Measurements from ENCODE around the gene ANKRD53.

The ANKRD53 gene

DNA sequence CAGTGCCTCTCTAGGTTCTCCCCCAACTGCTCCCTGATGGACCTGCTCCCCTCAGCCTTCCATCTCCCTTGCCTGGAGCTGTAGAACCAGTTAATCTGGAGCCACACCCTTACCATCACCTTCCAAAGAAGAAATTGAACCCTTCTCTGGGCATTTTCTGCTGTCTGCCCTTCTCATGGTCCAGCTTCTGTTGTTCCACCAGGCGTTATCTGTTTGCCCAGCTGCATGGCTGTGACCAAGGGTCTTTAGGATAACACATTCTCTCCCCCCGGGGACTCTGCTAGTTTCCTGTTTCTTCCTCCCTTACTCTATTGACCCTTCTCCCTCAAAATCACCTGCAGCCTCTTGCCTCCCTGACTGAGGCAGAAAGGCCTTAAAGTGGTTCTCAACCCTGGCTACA lies 3.2 kb upstream of the ANKRD53 start:
- no peak overlapping the region for H3K27ac ChIP-seq (ENCODE audit: low read depth, low read length)
- H3K36me3 ChIP-seq (ENCODE audit: control insufficient read depth, insufficient read depth, low read length) = no peaks in the 10 kb centered on the region
- H3K27me3 ChIP-seq (ENCODE audit: control insufficient read depth, insufficient read depth, low read length) = peaks cover 44% of the 10 kb centered on the region
- H3K4me3 ChIP-seq (ENCODE audit: low read depth, low read length) = no peak overlapping the region
- H3K4me1 ChIP-seq (ENCODE audit: control insufficient read depth, insufficient read depth, low read length) = peaks cover 15% of the 10 kb centered on the region
- no peak overlapping the region for H3K9ac ChIP-seq (ENCODE audit: low read length)
- H3K9me3 ChIP-seq (ENCODE audit: control insufficient read depth, insufficient read depth, low read depth, low read length) = no peaks in the 10 kb centered on the region

DNA sequence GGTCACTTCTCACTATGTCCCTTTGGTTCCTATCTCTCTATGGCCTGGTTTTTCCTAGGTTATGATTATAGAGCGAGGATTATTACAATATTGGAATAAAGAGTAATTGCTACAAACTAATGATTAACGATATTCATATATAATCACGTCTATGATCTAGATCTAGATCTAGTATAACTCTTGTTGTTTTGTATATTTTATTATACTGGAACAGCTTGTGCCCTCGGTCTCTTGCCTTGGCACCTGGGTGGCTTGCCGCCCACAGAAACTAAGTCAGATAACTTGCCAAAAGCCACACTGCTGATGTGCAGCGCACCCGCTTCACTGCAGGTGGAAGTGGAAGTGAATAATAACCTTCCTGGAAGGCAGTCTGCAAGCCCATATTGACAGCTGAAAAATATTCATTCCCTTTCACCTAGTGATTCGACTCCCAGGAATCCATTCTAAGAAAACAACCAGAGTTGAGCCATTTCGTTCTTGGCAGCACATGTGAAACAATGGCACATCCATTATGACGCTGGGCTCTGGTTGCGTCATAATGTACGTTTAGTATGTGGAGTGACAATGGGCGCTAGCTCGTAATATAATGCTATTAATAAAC lies 725 bp upstream of the ANKRD53 start:
- Histone ChIP-seq H3K9me3 (ENCODE audit: control insufficient read depth, insufficient read depth, low read depth, low read length) (no peaks in the 10 kb centered on the region), H3K4me1 (ENCODE audit: control insufficient read depth, insufficient read depth, low read length) (peaks cover 15% of the 10 kb centered on the region), H3K9ac (ENCODE audit: low read length) (peak overlapping the region; percentile 52), H3K27me3 (ENCODE audit: control insufficient read depth, insufficient read depth, low read length) (peaks cover 29% of the 10 kb centered on the region), H3K4me3 (ENCODE audit: low read depth, low read length) (peak overlapping the region; percentile 75), H3K36me3 (ENCODE audit: control insufficient read depth, insufficient read depth, low read length) (no peaks in the 10 kb centered on the region), H3K27ac (ENCODE audit: low read depth, low read length) (no peak overlapping the region)

DNA sequence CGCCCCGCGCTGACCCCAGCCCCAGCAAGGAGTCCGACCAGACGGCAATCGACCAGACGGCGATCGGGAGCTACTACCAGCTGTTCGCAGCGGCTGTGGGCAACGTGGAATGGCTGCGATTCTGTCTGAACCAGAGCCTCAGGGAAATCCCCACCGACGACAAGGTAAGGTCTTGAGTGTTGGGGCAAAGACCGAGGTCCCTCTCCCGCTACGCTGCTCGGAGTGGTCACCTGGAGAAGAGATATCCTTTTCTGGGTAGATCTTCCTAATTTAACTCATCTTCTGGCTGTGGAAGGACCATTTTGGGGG lies 704 bp downstream of the ANKRD53 start:
- Histone ChIP-seq H3K4me1 (ENCODE audit: control insufficient read depth, insufficient read depth, low read length) (peaks cover 15% of the 10 kb centered on the region), H3K9me3 (ENCODE audit: control insufficient read depth, insufficient read depth, low read depth, low read length) (no peaks in the 10 kb centered on the region)

DNA sequence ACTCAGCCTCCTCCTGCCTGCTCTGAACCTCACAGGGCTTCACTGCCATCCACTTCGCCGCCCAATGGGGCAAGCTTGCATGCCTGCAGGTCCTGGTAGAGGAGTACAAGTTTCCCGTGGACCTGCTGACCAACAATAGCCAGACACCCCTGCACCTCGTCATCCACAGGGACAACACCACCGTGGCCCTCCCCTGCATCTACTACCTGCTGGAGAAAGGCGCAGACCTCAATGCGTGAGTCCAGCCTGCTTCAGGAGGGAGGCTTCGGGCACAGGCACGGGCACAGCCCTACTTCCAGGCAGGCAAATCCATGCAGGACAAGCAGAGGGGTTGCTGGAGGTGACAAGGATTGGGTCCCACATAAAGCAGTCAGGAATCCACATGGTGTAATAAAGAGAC lies 1.2 kb downstream of the ANKRD53 start:
- no peak overlapping the region; the same call in 1 of the 2 replicates for H3K4me3 ChIP-seq (ENCODE audit: low read depth, low read length)
- H3K4me1 ChIP-seq (ENCODE audit: control insufficient read depth, insufficient read depth, low read length) = peaks cover 17% of the 10 kb centered on the region
- H3K9ac ChIP-seq (ENCODE audit: low read length) = no peak overlapping the region
- no peaks in the 10 kb centered on the region for H3K36me3 ChIP-seq (ENCODE audit: control insufficient read depth, insufficient read depth, low read length)
- H3K27me3 ChIP-seq (ENCODE audit: control insufficient read depth, insufficient read depth, low read length) = peaks cover 24% of the 10 kb centered on the region
- H3K27ac ChIP-seq (ENCODE audit: low read depth, low read length) = no peak overlapping the region
- H3K9me3 ChIP-seq (ENCODE audit: control insufficient read depth, insufficient read depth, low read depth, low read length) = no peaks in the 10 kb centered on the region

More for the DNA sequence above, 704 bp downstream of the ANKRD53 start:
- H3K9ac ChIP-seq (ENCODE audit: low read length) = no peak overlapping the region
- peaks cover 24% of the 10 kb centered on the region for H3K27me3 ChIP-seq (ENCODE audit: control insufficient read depth, insufficient read depth, low read length)
- no peaks in the 10 kb centered on the region for H3K36me3 ChIP-seq (ENCODE audit: control insufficient read depth, insufficient read depth, low read length)
- peak overlapping the region; percentile 75 for H3K4me3 ChIP-seq (ENCODE audit: low read depth, low read length)
- H3K27ac ChIP-seq (ENCODE audit: low read depth, low read length) = no peak overlapping the region

DNA sequence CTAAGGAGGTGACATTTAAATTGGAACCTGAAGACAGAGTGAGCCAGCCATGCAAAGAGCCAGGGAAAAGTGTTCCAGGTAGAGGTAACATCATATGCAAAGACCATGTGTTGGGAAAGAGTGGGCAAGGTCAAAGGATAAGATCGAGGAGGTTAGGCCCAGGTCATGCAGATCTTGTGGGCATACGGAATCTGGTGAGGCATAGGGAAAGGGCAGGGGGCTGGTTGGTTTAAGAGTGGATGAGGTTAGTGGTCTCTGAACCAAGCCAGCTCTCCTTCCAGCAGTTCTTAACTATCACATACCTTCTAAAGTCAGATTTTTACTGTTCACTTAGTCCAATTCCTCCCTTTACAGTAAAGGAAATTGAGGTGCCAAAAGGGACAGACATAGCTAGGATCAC lies 3.0 kb downstream of the ANKRD53 start:
- Histone ChIP-seq H3K9ac (ENCODE audit: low read length) (no peak overlapping the region), H3K4me3 (ENCODE audit: low read depth, low read length) (no peak overlapping the region), H3K27me3 (ENCODE audit: control insufficient read depth, insufficient read depth, low read length) (peaks cover 21% of the 10 kb centered on the region), H3K36me3 (ENCODE audit: control insufficient read depth, insufficient read depth, low read length) (peaks cover 8% of the 10 kb centered on the region; the same call in 1 of the 2 replicates), H3K9me3 (ENCODE audit: control insufficient read depth, insufficient read depth, low read depth, low read length) (no peaks in the 10 kb centered on the region), H3K4me1 (ENCODE audit: control insufficient read depth, insufficient read depth, low read length) (peaks cover 12% of the 10 kb centered on the region), H3K27ac (ENCODE audit: low read depth, low read length) (no peak overlapping the region)

DNA sequence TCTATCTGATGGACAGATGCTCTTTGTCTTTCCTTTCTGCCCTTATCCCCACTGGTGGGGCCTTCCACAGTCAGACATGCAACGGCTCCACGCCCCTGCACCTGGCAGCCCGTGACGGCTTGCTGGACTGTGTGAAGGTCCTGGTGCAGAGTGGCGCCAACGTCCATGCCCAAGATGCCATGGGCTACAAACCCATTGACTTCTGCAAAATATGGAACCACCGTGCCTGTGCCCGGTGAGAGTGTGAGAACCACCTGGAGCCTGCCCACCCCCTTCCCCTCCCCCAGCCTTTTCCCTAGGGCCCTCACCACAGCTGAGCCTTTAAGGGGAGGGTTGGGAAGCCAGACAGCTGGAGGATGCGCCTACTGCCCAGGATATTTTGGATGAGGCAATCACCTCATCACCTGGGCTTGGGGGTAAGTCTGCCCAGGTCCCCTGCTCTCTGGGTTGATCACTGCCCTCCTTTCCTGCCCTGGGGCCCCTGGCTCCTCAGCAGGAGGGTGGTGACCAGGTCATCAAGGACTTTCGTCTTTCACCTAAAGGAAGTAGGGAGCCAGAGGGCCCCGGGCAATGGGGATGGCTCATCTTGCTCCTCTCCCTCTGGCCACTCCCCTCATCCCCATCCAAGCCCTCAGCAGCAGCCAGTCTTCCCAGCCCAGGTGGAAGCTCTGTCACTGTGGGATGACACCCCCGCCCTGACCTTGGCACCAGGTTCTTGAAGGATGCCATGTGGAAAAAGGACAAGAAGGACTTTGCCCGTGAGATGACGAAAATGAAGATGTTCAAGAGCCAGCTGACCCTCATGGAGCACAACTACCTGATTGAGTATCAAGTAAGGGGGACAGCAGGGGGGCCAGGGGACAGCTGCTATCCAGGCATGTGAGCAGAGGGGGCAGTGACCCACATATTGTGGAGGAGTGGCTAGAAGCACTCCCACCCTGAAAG lies 3.7 kb downstream of the ANKRD53 start:
- no peak overlapping the region for H3K4me3 ChIP-seq (ENCODE audit: low read depth, low read length)
- no peak overlapping the region for H3K9ac ChIP-seq (ENCODE audit: low read length)
- H3K9me3 ChIP-seq (ENCODE audit: control insufficient read depth, insufficient read depth, low read depth, low read length) = no peaks in the 10 kb centered on the region
- H3K36me3 ChIP-seq (ENCODE audit: control insufficient read depth, insufficient read depth, low read length) = peaks cover 15% of the 10 kb centered on the region
- H3K4me1 ChIP-seq (ENCODE audit: control insufficient read depth, insufficient read depth, low read length) = peaks cover 9% of the 10 kb centered on the region
- no peak overlapping the region for H3K27ac ChIP-seq (ENCODE audit: low read depth, low read length)
- peaks cover 21% of the 10 kb centered on the region for H3K27me3 ChIP-seq (ENCODE audit: control insufficient read depth, insufficient read depth, low read length)

DNA sequence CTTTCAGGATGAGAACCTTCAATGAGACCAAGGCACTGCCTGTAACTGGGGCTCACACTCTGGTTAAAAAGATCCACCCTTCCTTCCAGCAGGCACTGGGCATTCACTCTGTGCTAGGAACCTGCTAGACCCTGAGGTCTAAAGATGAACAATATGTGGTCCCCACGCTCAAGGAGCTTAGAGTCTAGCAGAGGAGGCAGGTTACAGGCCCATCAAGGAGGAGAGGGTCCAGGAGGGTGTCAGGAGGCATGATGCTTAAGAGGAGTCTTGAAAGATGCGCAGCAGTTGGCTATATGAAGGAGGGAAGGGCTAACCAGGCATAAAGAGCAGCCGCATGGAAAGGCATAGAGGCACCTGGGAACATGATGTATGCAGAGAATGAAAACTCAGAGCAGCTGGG lies 4.5 kb downstream of the ANKRD53 start:
- H3K36me3 ChIP-seq (ENCODE audit: control insufficient read depth, insufficient read depth, low read length) = peaks cover 20% of the 10 kb centered on the region
- H3K4me3 ChIP-seq (ENCODE audit: low read depth, low read length) = no peak overlapping the region
- peaks cover 5% of the 10 kb centered on the region for H3K4me1 ChIP-seq (ENCODE audit: control insufficient read depth, insufficient read depth, low read length)
- no peak overlapping the region for H3K9ac ChIP-seq (ENCODE audit: low read length)
- H3K27me3 ChIP-seq (ENCODE audit: control insufficient read depth, insufficient read depth, low read length) = peaks cover 18% of the 10 kb centered on the region
- no peak overlapping the region for H3K27ac ChIP-seq (ENCODE audit: low read depth, low read length)
- H3K9me3 ChIP-seq (ENCODE audit: control insufficient read depth, insufficient read depth, low read depth, low read length) = no peaks in the 10 kb centered on the region

DNA sequence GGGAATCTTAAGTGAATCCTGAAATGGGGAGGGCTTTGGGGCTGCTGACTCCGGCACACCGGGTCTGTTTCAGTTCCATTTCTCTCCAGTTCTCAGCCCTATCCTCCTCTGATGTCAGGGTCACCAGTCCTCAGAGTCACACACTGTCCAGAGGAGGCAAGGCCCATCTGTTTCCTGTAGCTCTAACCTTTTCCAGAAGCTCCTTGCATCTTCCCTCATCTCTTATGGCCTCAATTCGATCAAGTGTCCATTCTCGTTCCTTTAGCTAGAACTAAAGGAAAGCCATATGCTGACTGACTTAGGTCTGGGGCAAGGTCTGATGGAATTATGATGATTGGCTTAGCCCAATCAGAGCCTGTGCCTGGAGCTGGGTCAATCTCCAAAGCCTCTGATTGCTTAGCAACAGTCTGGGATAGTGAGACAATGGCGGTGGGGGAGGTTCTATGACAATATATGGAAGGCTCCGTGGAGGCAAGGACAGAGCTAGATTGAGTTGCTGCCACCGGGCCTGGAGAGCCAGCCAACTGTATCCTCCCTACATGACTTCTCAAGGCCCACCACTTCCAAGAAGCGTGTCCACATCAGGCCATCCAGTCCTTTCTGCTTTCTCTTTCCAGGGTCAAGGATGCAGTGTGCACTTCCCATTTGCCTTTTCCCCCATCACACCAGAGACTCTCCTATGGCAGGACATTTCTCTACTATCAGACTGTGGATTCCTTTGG lies 5.2 kb downstream of the ANKRD53 start:
- Histone ChIP-seq H3K27ac (ENCODE audit: low read depth, low read length) (no peak overlapping the region), H3K4me3 (ENCODE audit: low read depth, low read length) (no peak overlapping the region), H3K9ac (ENCODE audit: low read length) (no peak overlapping the region), H3K27me3 (ENCODE audit: control insufficient read depth, insufficient read depth, low read length) (peaks cover 12% of the 10 kb centered on the region), H3K9me3 (ENCODE audit: control insufficient read depth, insufficient read depth, low read depth, low read length) (no peaks in the 10 kb centered on the region), H3K36me3 (ENCODE audit: control insufficient read depth, insufficient read depth, low read length) (peaks cover 26% of the 10 kb centered on the region), H3K4me1 (ENCODE audit: control insufficient read depth, insufficient read depth, low read length) (peaks cover 3% of the 10 kb centered on the region; the same call in 1 of the 2 replicates)

DNA sequence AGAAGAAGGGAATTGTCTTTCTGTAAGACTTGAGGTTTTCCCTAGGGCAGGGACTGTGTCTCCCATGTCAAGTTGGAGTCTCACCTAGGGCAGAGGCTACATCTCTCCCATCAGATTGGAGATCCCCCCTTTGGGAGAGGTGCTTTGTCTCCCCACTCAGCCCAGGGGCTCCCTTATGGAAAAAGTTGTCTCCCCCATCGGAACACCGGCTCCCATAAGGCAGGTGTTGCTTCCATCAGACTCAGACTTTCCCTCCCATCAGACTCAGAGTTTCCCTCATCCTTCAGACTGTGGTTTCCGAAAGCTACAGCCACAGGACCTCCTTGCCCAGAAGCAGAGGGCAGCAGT lies 5.8 kb downstream of the ANKRD53 start:
- no peaks in the 10 kb centered on the region for H3K9me3 ChIP-seq (ENCODE audit: control insufficient read depth, insufficient read depth, low read depth, low read length)
- peaks cover 3% of the 10 kb centered on the region; the same call in 1 of the 2 replicates for H3K4me1 ChIP-seq (ENCODE audit: control insufficient read depth, insufficient read depth, low read length)
- H3K27ac ChIP-seq (ENCODE audit: low read depth, low read length) = no peak overlapping the region
- no peak overlapping the region for H3K4me3 ChIP-seq (ENCODE audit: low read depth, low read length)
- H3K9ac ChIP-seq (ENCODE audit: low read length) = no peak overlapping the region
- H3K36me3 ChIP-seq (ENCODE audit: control insufficient read depth, insufficient read depth, low read length) = peaks cover 31% of the 10 kb centered on the region
- H3K27me3 ChIP-seq (ENCODE audit: control insufficient read depth, insufficient read depth, low read length) = peaks cover 6% of the 10 kb centered on the region

DNA sequence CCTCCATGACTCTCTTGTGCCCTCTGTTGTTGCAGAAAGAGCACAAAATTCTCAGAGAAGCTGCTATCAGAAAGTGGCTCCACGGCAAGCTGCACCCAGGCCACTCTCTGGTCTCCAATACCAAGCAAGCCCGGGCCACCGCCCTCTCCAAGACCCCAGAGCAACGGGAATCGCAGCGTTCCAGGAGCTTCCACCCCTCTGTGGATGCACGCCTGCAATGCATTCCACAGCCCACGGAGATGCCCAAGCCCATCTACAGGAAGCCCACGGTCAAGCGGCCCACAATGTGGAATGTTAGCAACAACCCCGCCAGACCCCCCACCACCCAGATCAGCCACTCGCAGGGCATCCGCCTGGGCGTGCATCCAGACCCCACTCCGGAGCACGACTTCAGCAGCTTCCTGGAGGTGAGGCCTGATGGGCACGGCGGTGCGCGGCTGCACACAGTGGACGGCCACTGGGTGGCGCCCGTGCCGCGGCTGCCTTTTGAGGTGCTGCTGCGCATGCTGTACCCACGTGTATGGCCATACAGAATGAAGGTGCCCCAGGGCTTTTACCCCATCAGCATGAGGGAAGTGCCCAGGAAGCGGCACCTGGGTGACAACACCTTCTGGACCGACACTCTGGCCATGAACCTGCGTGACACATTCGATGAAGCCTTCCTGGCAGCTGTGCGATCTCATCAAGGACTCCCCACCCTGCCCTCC lies 6.3 kb downstream of the ANKRD53 start:
- no peaks in the 10 kb centered on the region for H3K9me3 ChIP-seq (ENCODE audit: control insufficient read depth, insufficient read depth, low read depth, low read length)
- H3K27me3 ChIP-seq (ENCODE audit: control insufficient read depth, insufficient read depth, low read length) = peaks cover 1% of the 10 kb centered on the region; the same call in 1 of the 2 replicates
- peak overlapping the region; percentile 24; the same call in 1 of the 2 replicates for H3K4me3 ChIP-seq (ENCODE audit: low read depth, low read length)
- H3K27ac ChIP-seq (ENCODE audit: low read depth, low read length) = no peak overlapping the region
- H3K36me3 ChIP-seq (ENCODE audit: control insufficient read depth, insufficient read depth, low read length) = peaks cover 36% of the 10 kb centered on the region
- H3K4me1 ChIP-seq (ENCODE audit: control insufficient read depth, insufficient read depth, low read length) = peaks cover 3% of the 10 kb centered on the region; the same call in 1 of the 2 replicates
- no peak overlapping the region for H3K9ac ChIP-seq (ENCODE audit: low read length)

Measured in HUES6 (cell line).